ENCODE measurements around the gene SLC22A23.

Gene SLC22A23

DNA sequence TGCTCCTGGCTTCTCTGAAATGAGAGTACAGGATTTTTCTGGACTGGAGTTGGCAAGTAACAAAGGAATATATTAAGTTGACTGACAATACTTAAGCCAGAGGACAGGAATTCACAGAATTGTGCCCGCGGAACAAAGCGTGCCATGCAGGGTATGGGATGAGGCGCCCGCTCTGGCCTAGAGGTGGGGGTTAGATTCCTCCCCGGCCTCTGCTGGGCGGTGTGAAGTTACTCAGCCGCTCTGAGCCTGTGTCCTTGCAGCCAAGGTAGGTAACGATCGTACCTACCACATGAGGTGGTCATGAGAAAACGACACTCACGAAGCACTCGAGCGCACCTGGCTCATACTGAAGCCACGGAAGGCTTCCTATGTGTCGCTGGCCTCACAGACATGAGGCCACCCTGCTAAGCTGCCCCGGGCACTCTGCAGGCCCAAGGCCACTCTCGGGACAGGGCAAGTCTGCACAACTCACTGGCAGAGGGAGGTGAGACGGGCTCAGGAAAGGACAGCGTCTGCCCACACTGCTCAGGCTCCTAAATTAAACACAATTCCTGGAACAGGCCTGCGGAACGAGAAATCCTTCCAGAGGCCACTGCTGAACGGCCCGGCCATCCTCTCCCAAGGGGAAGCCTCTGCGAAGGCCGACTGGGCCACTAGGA is 127.3 kb downstream of the SLC22A23 start:
- peak; percentile 29 for DNase-seq

DNA sequence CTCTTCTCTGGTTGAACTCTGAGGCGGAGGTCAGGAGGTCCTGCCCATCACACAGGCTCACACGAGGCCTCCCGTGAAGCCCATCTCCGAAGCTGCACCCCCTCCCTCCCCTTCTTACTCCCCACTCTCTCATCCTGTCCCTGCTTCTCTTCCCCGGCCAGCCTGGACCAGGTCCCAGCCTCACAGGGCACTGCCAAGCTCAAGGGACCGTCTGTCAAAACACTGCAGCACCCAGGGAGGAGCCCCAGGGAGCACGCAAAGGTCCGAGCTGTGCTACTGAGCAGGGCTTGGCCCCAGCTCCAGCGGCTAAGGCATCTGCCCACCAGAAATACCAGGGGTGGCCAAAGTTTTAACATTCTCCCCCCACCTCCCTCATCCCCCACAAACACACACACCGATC is 128.1 kb downstream of the SLC22A23 start:
- no peak for DNase-seq

DNA sequence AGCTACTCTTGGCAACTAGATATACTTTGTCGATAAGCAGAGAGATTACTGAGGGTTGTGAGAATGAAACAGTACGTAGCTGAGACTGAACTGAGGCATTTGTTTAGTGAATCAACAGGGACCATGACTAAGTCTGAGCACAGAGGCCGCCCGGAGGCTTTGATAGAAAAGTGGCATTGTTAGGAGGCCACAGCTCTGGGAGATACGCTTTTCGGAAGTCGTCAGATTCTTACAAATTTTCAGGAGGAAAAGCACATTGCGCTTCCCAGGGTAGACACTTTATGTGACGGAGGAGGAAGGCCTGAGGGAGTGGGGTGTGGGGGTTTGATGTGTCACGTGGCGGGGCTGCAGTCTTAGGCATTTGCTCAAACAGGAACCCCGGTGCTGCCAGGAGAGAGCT is 128.7 kb downstream of the SLC22A23 start:
- no peak for DNase-seq

GRCh38 chr6:3327403-3327802 is 129.4 kb downstream of the SLC22A23 start:
- no peak for DNase-seq

DNA sequence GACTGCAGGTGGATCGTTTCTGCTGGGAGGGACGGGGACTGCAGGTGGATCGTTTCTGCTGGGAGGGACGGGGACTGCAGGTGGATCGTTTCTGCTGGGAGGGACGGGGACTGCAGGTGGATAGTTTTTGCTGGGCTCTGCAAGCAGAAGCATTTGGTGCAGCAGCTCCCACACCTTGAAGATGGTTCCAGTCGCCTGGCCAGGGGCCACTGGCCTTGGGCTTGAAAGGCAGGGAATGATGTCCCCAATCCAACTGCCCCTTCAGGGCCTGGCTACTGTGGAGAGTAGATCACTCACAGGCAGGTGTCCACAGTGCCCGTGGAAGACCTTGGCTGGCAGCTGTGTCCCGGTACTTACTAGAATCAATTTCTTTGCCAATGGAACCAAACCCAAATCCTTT is 129.9 kb downstream of the SLC22A23 start:
- DNase-seq = no peak

DNA sequence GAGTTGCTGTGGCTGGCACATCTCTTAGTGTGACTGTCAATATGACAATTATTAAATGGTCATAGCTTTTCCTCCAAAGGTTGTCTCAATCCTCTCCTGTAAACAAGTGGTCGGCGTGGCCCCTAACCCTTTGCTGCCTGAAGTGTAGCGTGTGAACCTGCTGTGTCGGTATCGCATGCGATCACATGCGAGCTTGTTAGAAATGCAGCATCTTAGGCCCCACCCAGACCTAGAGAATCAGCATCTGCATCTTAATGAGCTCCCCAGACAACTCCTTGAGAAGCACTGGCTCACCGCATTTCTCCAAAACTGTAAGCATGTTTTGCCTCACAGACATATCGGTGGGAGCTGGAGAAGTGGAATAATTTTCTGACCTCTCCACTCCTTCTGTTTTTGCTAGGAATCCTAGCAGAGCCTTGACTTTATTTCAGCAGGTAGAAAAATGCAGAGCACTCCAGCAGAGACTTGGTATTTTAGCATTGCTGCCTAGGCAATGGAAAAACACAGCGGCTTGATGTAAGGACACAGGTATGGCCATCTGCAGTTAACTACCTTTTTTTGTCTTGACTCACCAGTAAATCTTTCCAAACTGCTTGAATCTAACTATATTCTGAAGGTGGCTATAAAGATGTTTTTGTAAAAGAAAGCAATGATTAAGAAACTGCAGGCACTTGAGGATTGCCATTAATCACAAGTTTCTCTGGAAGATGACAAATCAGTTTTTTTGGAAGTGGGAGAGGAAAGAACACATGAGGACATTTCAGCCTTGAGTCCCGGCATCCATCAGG is 130.5 kb downstream of the SLC22A23 start:
- no peak for DNase-seq

DNA sequence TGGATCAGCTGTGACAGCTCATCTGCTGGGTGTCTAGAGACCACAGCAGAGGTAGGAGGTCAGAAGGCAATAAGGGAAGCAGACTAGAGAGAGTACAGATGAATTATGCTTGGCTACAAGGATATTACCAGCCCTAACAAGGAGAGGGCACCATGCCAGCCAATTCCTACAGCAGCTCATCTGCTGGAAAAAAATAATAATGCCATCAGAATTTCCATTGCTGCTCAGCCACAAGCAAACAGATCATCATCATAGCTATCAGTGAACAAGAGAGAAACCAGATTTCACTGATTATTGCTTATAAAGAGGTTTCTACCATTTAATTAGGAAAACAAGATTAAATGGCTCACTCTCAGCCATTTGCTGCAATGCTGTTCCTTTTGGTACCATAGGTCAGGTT is 131.6 kb downstream of the SLC22A23 start:
- DNase-seq = no peak

- DNase-seq = no peak
Measured at GRCh38 chr6:3324262-3324942, 132.4 kb downstream of the SLC22A23 start.

GRCh38 chr6:3323696-3324261 is 133.1 kb downstream of the SLC22A23 start:
- no peak for DNase-seq

- DNase-seq = no peak
Measured at GRCh38 chr6:3323148-3323547, 133.7 kb downstream of the SLC22A23 start.

GRCh38 chr6:3322366-3322890 is 134.4 kb downstream of the SLC22A23 start:
- DNase-seq = peak; percentile 71

- no peak for DNase-seq
Measured at GRCh38 chr6:3321875-3322274, 135.0 kb downstream of the SLC22A23 start.

DNA sequence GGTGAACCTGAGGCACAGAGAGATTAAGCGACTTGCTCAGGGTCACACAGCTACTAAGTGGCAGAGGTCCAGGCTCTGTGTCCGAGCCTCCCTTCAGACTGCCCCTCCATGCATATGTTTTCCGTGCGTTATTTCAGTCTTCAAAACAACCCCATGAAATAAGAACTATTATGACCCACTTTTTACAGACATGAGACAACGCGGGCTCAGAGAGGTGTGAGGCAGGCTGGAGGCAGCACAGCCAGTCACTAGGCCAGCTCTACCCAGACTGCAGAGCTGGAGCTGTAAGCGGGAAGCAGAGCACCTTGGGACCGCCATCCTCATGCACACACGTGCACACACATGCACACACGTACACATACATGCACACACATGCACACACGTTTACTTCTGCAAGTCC is 135.8 kb downstream of the SLC22A23 start:
- no peak for DNase-seq

GRCh38 chr6:3320238-3320811 is 136.5 kb downstream of the SLC22A23 start:
- DNase-seq = no peak

DNA sequence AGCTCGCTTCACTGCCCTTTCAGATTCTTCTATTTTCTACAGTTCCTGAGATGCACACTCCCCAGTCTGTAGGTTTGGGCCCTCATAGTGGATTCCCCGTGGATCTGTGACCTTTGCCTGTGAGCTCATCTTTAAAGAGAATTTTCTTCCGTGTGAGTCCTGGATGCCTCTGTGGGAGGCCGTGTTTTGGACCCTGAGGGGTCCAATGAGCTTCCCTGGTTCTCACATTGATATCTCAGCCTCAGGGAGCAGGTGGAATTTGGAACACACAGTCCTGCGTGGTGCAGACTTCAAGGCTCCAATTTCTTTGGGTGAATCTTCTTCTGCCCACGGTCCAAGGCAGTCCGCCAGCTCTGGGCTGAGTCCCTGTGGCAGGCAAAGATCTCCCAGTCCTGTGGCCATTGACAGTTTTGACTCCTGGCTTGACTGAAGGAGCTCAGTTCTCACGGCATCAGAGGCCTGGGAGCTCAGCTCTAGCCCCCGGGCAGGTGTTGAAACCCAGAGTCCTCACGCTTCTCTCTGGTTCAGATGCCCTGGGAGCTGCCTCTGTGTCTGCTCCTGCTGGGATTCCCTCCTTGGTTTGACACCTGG is 137.1 kb downstream of the SLC22A23 start:
- DNase-seq = no peak

GRCh38 chr6:3318821-3319540 is 137.9 kb downstream of the SLC22A23 start:
- no peak for DNase-seq

DNA sequence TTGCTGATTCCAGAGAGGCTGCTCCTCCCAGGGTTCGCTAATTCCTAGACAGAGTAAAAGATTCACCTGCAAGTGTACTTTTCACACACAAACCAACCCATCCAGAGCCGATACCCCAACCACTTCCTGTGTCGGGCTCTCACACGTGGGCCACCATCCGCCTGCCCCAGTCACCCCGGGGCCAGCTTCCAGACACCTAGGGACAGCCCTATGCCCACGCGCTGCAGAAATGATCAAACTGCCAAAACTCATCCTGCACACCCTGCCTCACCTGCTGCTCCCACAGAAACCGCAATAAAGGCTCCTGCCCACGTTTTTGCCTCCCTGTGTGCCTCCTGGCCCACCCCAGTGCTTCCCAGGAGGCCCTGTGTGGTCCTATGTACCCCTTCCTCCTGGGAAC is 138.6 kb downstream of the SLC22A23 start:
- no peak for DNase-seq

GRCh38 chr6:3317741-3318211 is 139.1 kb downstream of the SLC22A23 start:
- DNase-seq = no peak

DNA sequence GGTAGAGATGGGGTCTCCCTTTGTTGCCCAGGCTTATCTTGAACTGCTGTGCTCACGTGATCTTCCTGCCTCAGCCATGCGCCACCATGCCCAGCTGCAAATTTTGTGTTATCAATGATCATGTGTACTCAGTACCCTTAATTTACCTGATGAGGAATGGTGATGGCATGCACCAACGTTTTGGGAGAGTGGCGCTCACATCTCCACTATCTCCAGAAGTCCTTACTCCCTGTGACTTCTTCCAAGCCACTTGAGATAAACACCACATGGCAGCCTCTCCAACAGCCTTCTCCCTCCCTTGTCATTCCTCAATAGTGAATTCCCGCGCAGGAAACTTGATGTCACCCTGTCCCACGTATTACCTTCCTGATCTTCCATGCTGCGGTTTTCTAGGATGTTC is 140.0 kb downstream of the SLC22A23 start:
- no peak for DNase-seq

- DNase-seq = no peak
Measured at GRCh38 chr6:3316331-3316730, 140.5 kb downstream of the SLC22A23 start.

DNA sequence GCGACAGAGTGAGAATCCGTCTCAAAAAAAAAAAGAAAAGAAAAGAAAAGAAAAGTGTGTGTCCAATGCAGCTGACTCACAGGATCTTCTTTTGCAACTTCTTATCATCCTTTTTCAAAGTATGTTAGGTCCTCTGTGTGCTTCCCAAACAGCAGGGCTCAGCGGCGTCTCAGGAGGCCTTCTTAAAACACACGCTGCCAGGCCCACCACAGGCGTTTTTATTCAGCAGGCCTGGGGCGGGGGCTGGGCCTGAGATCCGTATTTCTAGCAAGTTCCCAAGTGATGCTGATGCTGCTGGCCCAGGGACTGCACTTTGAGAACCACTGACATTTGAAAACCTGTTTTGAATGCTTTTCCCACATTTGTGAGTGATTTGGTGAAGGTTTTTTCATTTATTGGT is 141.0 kb downstream of the SLC22A23 start:
- no peak for DNase-seq

All from NCI-H510A (cell line).